SK-N-SH (cell line): ENCODE results near the gene ROBO1. TPM values are rescaled to one million over a fixed set of nuclear protein-coding genes. Genes with fewer than 3 reads are reported as not detected.

ENCODE experiments used
- CTCF ChIA-PET: fragments of 300-600, 350-600 bp; formaldehyde crosslinking; extraction: SDS; loops from one replicate; lab custom pipeline; 2021; lab: Yijun Ruan, JAX
- POLR2A ChIA-PET: fragments of 350-600 bp; sonication (Branson Sonifier 250); formaldehyde crosslinking; extraction: SDS; loops from one replicate; lab custom pipeline; 2020; ENCODE audit warnings: antibody characterized with exemption, inconsistent platforms; lab: Yijun Ruan, JAX
- DNase-seq: peaks from one replicate; pipeline ENCODE4 v3.0.0; 2012
- H2AFZ ChIP-seq: fragments of 200-600 bp; sonication (generic); 2 replicates; pipeline ENCODE4 v1.8.1; 2016; ENCODE audit warnings: antibody characterized with exemption, mild to moderate bottlenecking, low read depth
- H3F3A ChIP-seq: fragments of 200-600 bp; sonication (generic); replicated peaks from 2 replicates; pipeline ENCODE3; 2016; ENCODE audit warnings: antibody characterized with exemption, mild to moderate bottlenecking; ENCODE audit not compliant: insufficient read depth
- H3K27ac ChIP-seq, 2 experiments: fragments of 200-500 bp in 1 of 2; fragments of 200-600 bp in 1 of 2; sonication (Bioruptor generic) in 1 of 2; sonication (generic), shearing (Covaris generic) in 1 of 2; 2 replicates each; pipeline versions ENCODE4 v1.5.1 to v1.6.1; 2014 to 2016; ENCODE audit warnings: low read depth in 2 of 2, inconsistent platforms in 1 of 2, low read length in 1 of 2, mild to moderate bottlenecking in 1 of 2, mixed read lengths in 1 of 2
- H3K27me3 ChIP-seq: fragments of 200-600 bp; sonication (generic), shearing (Covaris generic); 2 replicates; pipeline ENCODE4 v1.6.1; 2016; ENCODE audit warnings: mixed run types; ENCODE audit not compliant: insufficient read depth
- H3K36me3 ChIP-seq, 2 experiments: fragments of 200-500 bp in 1 of 2; fragments of 200-600 bp in 1 of 2; sonication (Bioruptor generic) in 1 of 2; sonication (generic) in 1 of 2; replicated peaks in 1 of 2; 2 replicates each; pipeline versions ENCODE3 to v1.5.1; 2014 to 2016; ENCODE audit warnings: low read length in 1 of 2, mild to moderate bottlenecking in 1 of 2; ENCODE audit not compliant: insufficient read depth in 2 of 2, control insufficient read depth in 1 of 2
- H3K4me1 ChIP-seq, 2 experiments: fragments of 200-500 bp in 1 of 2; fragments of 200-600 bp in 1 of 2; sonication (Bioruptor generic) in 1 of 2; sonication (generic), shearing (Covaris generic) in 1 of 2; 2 replicates each; pipeline versions ENCODE4 v1.5.1 to v1.6.1; 2014 to 2016; ENCODE audit warnings: low read depth in 1 of 2, low read length in 1 of 2, mixed run types in 1 of 2; ENCODE audit not compliant: insufficient read depth in 2 of 2, control insufficient read depth in 1 of 2
- H3K4me2 ChIP-seq: fragments of 200-600 bp; sonication (generic), shearing (Covaris generic); 2 replicates; pipeline ENCODE4 v1.6.1; 2017; ENCODE audit warnings: mixed run types
- H3K4me3 ChIP-seq, 2 experiments: fragments of 200-500 bp in 1 of 2; fragments of 200-600 bp in 1 of 2; sonication (Bioruptor generic) in 1 of 2; sonication (generic), shearing (Covaris generic) in 1 of 2; 2 replicates each; pipeline versions ENCODE4 v1.5.1 to v1.8.1; 2014 to 2016; ENCODE audit warnings: low read depth in 2 of 2, inconsistent platforms in 1 of 2, low read length in 1 of 2, mild to moderate bottlenecking in 1 of 2, mixed read lengths in 1 of 2, moderate library complexity in 1 of 2
- H3K79me2 ChIP-seq: fragments of 200-600 bp; sonication (generic); 2 replicates; pipeline ENCODE4 v1.8.1; 2017; ENCODE audit warnings: mild to moderate bottlenecking; ENCODE audit not compliant: insufficient read depth
- H3K9ac ChIP-seq: fragments of 200-600 bp; sonication (generic); 2 replicates; pipeline ENCODE4 v1.6.1; 2017; ENCODE audit warnings: mixed run types
- H3K9me2 ChIP-seq: fragments of 200-600 bp; sonication (generic); 2 replicates; pipeline ENCODE4 v1.6.1; 2017; ENCODE audit warnings: mixed run types
- H3K9me3 ChIP-seq: fragments of 200-600 bp; sonication (generic); 2 replicates; pipeline ENCODE4 v1.6.1; 2017; ENCODE audit warnings: mixed run types, mild to moderate bottlenecking, moderate library complexity
- H4K20me1 ChIP-seq: fragments of 200-600 bp; sonication (generic); 2 replicates; pipeline ENCODE4 v1.6.1; 2017; ENCODE audit warnings: mild to moderate bottlenecking, mixed run types; ENCODE audit not compliant: insufficient read depth
- ELF1 ChIP-seq: IDR thresholded peaks from 2 replicates; pipeline ENCODE4 v1.4.0; 2012
- EP300 ChIP-seq, 2 experiments: IDR thresholded peaks; 2 replicates each; pipeline versions ENCODE4 v1.4.0 to v1.6.1; 2012; ENCODE audit warnings: borderline replicate concordance in 1 of 2, low read depth in 1 of 2, low read length in 1 of 2
- EZH2phosphoT487 ChIP-seq: fragments of 200-600 bp; sonication (generic); IDR thresholded peaks from 2 replicates; pipeline ENCODE4 v1.6.1; 2017; ENCODE audit warnings: low read depth, mixed run types, mild to moderate bottlenecking, antibody characterized with exemption, moderate library complexity, borderline replicate concordance
- FOXM1 ChIP-seq: IDR thresholded peaks from 2 replicates; pipeline ENCODE4 v1.4.0; 2012; ENCODE audit warnings: low read depth, mild to moderate bottlenecking
- GATA2 ChIP-seq: sonication (generic); formaldehyde crosslinking; IDR thresholded peaks from 2 replicates; pipeline ENCODE4 v1.5.0; 2020; ENCODE audit warnings: mild to moderate bottlenecking, missing genetic modification reagents
- JUND ChIP-seq: IDR thresholded peaks from 2 replicates; pipeline ENCODE4 v1.4.0; 2012
- MEF2A ChIP-seq: IDR thresholded peaks from 2 replicates; pipeline ENCODE4 v1.4.0; 2012; ENCODE audit warnings: low read depth, borderline replicate concordance
- NFIC ChIP-seq: IDR thresholded peaks from 2 replicates; pipeline ENCODE4 v1.4.0; 2012; ENCODE audit warnings: borderline replicate concordance
- NRF1 ChIP-seq: IDR thresholded peaks from 2 replicates; pipeline ENCODE4 v1.6.1; 2012; ENCODE audit warnings: low read depth, mild to moderate bottlenecking, low read length
- POLR2AphosphoS5 ChIP-seq: IDR thresholded peaks from 2 replicates; pipeline ENCODE4 v1.6.1; 2012; ENCODE audit warnings: low read depth, low read length
- RAD21 ChIP-seq: IDR thresholded peaks from 2 replicates; pipeline ENCODE4 v1.6.1; 2012; ENCODE audit warnings: mild to moderate bottlenecking, low read length
- RXRA ChIP-seq: IDR thresholded peaks from 2 replicates; pipeline ENCODE4 v1.4.0; 2012; ENCODE audit warnings: low read depth, mild to moderate bottlenecking, borderline replicate concordance
- SMC3 ChIP-seq: IDR thresholded peaks from 2 replicates; pipeline ENCODE4 v1.6.1; 2012; ENCODE audit warnings: low read depth, low read length, improper control_type of control experiment
- TAF1 ChIP-seq: IDR thresholded peaks from 2 replicates; pipeline ENCODE4 v1.6.1; 2012; ENCODE audit warnings: low read depth, mild to moderate bottlenecking, low read length, moderate library complexity, borderline replicate concordance
- TCF12 ChIP-seq: IDR thresholded peaks from 2 replicates; pipeline ENCODE4 v1.4.0; 2012
- TEAD4 ChIP-seq: IDR thresholded peaks from 2 replicates; pipeline ENCODE4 v1.4.0; 2012; ENCODE audit warnings: mild to moderate bottlenecking, borderline replicate concordance; ENCODE audit not compliant: insufficient read depth
- USF1 ChIP-seq: IDR thresholded peaks from 2 replicates; pipeline ENCODE4 v1.4.0; 2012; ENCODE audit warnings: low read depth, borderline replicate concordance
- USF2 ChIP-seq: fragments of 150-350 bp; IDR thresholded peaks from 2 replicates; pipeline ENCODE4 v1.6.1; 2017; ENCODE audit warnings: antibody characterized with exemption, low read length, low read depth, borderline replicate concordance
- YY1 ChIP-seq: IDR thresholded peaks from 2 replicates; pipeline ENCODE4 v1.4.0; 2012; ENCODE audit warnings: low read depth, mild to moderate bottlenecking
- WGBS: methylation state at CpG from one replicate; pipeline ENCODE4 v1.1.6; 2017; ENCODE audit warnings: low lambda C conversion rate; 5-methylcytosine and 5-hydroxymethylcytosine counted together
- polyA plus RNA-seq, 3 experiments: library from polyadenylated mRNA; depleted of rRNA; stranded (reverse); fragments of >200 nt; gene quantifications; 2 replicates each; pipeline ENCODE4 v1.2.3, GENCODE V29; 2012
- TF ChIP-seq, protein P1 (sequence below): fragments of 150-350 bp; IDR thresholded peaks from 2 replicates; pipeline ENCODE4 v1.6.1; 2016; ENCODE audit warnings: mild to moderate bottlenecking, low read depth, low read length
- TF ChIP-seq, protein P2 (sequence below): IDR thresholded peaks from 2 replicates; pipeline ENCODE4 v1.4.0; 2012; ENCODE audit warnings: low read depth, borderline replicate concordance

The ROBO1 gene
- polyA plus RNA-seq, 1 of the 3 experiments (the other 2 are of a cell fraction), result 22.7 TPM

DNA sequence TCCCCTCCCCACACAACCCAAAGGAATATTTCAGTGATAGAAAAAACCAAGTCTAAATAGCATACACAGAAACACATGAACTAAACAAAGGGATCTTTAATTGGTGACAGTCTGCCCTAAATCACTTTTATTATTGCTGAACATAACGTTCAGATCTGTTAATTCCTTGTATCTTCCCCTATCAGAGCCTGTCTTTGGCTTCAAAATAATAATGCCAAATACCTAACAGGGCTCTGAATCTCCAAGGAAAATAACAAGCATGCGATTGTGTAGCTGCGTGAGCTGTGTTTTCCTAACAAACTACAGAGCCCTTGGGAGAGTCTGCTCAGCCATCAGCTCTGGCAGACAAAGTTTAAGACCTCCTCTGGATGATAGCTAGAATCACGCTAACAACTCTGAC is 1010.1 kb downstream of the ROBO1 start:
- H4K20me1 ChIP-seq, result no peaks in the 10 kb centered on the region
- TF ChIP-seq TCF12 (no peak), TAF1 (no peak), EP300 (IDR thresholded peaks at IDR 0.05; ENCODE audit: borderline replicate concordance in 1 of 2, low read depth in 1 of 2, low read length in 1 of 2) (no peak), NRF1 (no peak), RAD21 (no peak), RXRA (no peak), POLR2AphosphoS5 (no peak), ELF1 (no peak)
- TF ChIP-seq, protein P1, sequence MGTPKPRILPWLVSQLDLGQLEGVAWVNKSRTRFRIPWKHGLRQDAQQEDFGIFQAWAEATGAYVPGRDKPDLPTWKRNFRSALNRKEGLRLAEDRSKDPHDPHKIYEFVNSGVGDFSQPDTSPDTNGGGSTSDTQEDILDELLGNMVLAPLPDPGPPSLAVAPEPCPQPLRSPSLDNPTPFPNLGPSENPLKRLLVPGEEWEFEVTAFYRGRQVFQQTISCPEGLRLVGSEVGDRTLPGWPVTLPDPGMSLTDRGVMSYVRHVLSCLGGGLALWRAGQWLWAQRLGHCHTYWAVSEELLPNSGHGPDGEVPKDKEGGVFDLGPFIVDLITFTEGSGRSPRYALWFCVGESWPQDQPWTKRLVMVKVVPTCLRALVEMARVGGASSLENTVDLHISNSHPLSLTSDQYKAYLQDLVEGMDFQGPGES, result no peak
- H3K79me2 ChIP-seq, result peaks cover 4% of the 10 kb centered on the region; the same call in 1 of the 2 replicates
- H3K36me3 ChIP-seq, result peaks cover 0 to 3% of the 10 kb centered on the region in 2 experiments
- no peak overlapping the region for H3K4me3 ChIP-seq
- H3K9ac ChIP-seq, result no peak overlapping the region
- ChIA-PET CTCF (no interaction called here), POLR2A (no interaction called here)
- no peaks in the 10 kb centered on the region for H3K27me3 ChIP-seq
- H3K9me2 ChIP-seq, result no peaks in the 10 kb centered on the region
- 74% methylated on average over 4 of the region's 4 CpGs for WGBS
- DNase-seq, result no peak
- no peaks in the 10 kb centered on the region for H3K9me3 ChIP-seq
- no peak overlapping the region for H3K4me2 ChIP-seq
- peaks cover 0 to 4% of the 10 kb centered on the region in 2 experiments; a peak in 1 of 4 replicates for H3K4me1 ChIP-seq
- H3K27ac ChIP-seq, result no peak overlapping the region
- H2AFZ ChIP-seq, result no peak overlapping the region
- peaks cover 11% of the 10 kb centered on the region for H3F3A ChIP-seq

DNA sequence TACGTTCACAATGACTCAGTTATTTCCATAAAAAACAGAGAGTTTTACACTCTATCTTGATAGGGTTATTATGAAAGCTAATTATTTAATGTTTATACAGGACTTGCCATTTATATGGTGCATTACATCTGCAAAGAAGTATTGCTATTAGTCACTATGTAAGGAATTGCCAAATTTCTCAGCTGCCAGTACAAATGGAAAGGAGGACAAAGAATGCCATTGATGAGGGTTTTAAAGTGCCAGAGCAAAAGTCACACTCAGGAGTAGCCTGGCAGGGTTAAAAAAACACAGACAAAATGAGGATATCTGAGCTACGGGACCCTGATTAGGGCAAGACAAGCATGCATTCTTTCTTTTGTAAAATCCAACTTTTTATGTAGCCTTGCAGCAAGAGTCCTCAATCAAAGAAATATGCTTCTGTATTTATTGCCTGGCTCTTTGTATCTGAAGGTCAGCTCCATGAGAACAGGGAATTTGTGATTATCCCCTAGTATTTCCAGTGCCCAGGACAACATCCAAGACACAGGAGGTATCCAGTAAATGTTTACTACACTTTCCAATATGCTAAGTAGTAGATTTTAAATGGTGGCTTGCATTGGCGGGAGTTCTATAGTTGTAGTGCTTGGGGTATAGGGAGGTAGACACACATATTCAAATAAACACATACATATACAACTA is 1013.6 kb downstream of the ROBO1 start:
- Histone ChIP-seq H3K4me2 (peak overlapping the region; percentile 12; the same call in 1 of the 2 replicates), H3K36me3 (peaks cover 0 to 3% of the 10 kb centered on the region in 2 experiments), H2AFZ (no peak overlapping the region), H3K9me3 (no peaks in the 10 kb centered on the region), H3K9ac (no peak overlapping the region), H3K27ac (peak overlapping the region in 1 of 2 experiments; percentile 46; a peak in 2 of 4 replicates), H3K79me2 (peaks cover 4% of the 10 kb centered on the region), H4K20me1 (no peaks in the 10 kb centered on the region), H3K9me2 (no peaks in the 10 kb centered on the region), H3K4me1 (no peaks in the 10 kb centered on the region), H3K4me3 (no peak overlapping the region), H3F3A (peaks cover 11% of the 10 kb centered on the region), H3K27me3 (no peaks in the 10 kb centered on the region)
- ChIA-PET CTCF (interaction anchor here (1.3 kb wide), 1 partner anchor 69 kb away, joined by 3 read pairs; no protein-coding TSS in a partner anchor), POLR2A (no interaction called here)
- 62% methylated on average over 3 of the region's 3 CpGs for WGBS
- DNase-seq, result no peak
- no peak for TF ChIP-seq GATA2 (CRISPR knock-in tag)
- TF ChIP-seq USF1, result no peak
- TF ChIP-seq TEAD4, result no peak
- peak; percentile 56; the same call in 1 of the 2 replicates for TF ChIP-seq JUND
- TF ChIP-seq NFIC, result peak; percentile 64
- TF ChIP-seq TAF1, result no peak
- TF ChIP-seq, protein P1, result no peak
- TF ChIP-seq EZH2phosphoT487, result no peak
- no peak for TF ChIP-seq NRF1
- peak in 1 of 2 experiments; percentile 46; a peak in 1 of 4 replicates for TF ChIP-seq EP300 (IDR thresholded peaks at IDR 0.05; ENCODE audit: borderline replicate concordance in 1 of 2, low read depth in 1 of 2, low read length in 1 of 2)
- TF ChIP-seq SMC3, result no peak
- peak; percentile 73 for TF ChIP-seq TCF12
- TF ChIP-seq FOXM1, result no peak
- TF ChIP-seq, protein P2, sequence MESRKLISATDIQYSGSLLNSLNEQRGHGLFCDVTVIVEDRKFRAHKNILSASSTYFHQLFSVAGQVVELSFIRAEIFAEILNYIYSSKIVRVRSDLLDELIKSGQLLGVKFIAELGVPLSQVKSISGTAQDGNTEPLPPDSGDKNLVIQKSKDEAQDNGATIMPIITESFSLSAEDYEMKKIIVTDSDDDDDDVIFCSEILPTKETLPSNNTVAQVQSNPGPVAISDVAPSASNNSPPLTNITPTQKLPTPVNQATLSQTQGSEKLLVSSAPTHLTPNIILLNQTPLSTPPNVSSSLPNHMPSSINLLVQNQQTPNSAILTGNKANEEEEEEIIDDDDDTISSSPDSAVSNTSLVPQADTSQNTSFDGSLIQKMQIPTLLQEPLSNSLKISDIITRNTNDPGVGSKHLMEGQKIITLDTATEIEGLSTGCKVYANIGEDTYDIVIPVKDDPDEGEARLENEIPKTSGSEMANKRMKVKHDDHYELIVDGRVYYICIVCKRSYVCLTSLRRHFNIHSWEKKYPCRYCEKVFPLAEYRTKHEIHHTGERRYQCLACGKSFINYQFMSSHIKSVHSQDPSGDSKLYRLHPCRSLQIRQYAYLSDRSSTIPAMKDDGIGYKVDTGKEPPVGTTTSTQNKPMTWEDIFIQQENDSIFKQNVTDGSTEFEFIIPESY, result no peak
- TF ChIP-seq ELF1, result no peak
- no peak for TF ChIP-seq YY1
- TF ChIP-seq USF2, result no peak
- TF ChIP-seq MEF2A, result 0 out of 2 replicates have a peak, but pooled peaks have one; percentile 18
